HepG2 (cell line): Measurements from ENCODE around the gene MRPL51. TPM values are rescaled to one million over a fixed set of nuclear protein-coding genes. Genes with fewer than 3 reads are reported as not detected.

Source experiments
- ETV5 ChIP-seq: IDR thresholded peaks from 2 replicates; pipeline ENCODE4 v1.6.1; 2018; ENCODE audit warnings: missing biosample characterization, missing genetic modification reagents, inconsistent platforms, borderline replicate concordance
- ETV6 ChIP-seq: sonication (generic); formaldehyde crosslinking; conservative IDR thresholded peaks from 2 replicates; pipeline ENCODE4 v1.4.0; 2020; ENCODE audit warnings: missing genetic modification reagents
- FOXA3 ChIP-seq: IDR thresholded peaks from 2 replicates; pipeline ENCODE4 v1.6.1; 2016; ENCODE audit warnings: missing genetic modification reagents, missing compliant biosample characterization
- GTF3A ChIP-seq: sonication (generic); formaldehyde crosslinking; conservative IDR thresholded peaks from 2 replicates; pipeline ENCODE4 v1.4.0; 2020; ENCODE audit warnings: mild to moderate bottlenecking, missing genetic modification reagents
- HNRNPH1 ChIP-seq: fragments of 200-400 bp; formaldehyde crosslinking; optimal IDR thresholded peaks from 2 replicates; pipeline ENCODE3; 2017; ENCODE audit warnings: mild to moderate bottlenecking, low read depth, low read length
- NONO ChIP-seq, 2 experiments: fragments of 450-650 bp in 1 of 2; sonication (generic) in 1 of 2; formaldehyde crosslinking in 1 of 2; IDR thresholded peaks in 1 of 2; conservative IDR thresholded peaks in 1 of 2; 2 replicates each; pipeline versions ENCODE4 v1.6.1 to v1.8.0; 2017 to 2022; ENCODE audit warnings: mild to moderate bottlenecking in 1 of 2, missing genetic modification reagents in 1 of 2, moderate library complexity in 1 of 2
- NR2F6 ChIP-seq, 2 experiments: IDR thresholded peaks; 2 replicates each; pipeline ENCODE4 v1.6.1; 2016; ENCODE audit warnings: antibody characterized with exemption in 1 of 2, mild to moderate bottlenecking in 1 of 2
- NR3C1 ChIP-seq: sonication (generic); formaldehyde crosslinking; IDR thresholded peaks from 2 replicates; pipeline ENCODE4 v1.4.0; 2020; ENCODE audit warnings: missing genetic modification reagents
- PCBP2 ChIP-seq: fragments of 200-400 bp; formaldehyde crosslinking; optimal IDR thresholded peaks from 2 replicates; pipeline ENCODE3; 2018; ENCODE audit warnings: low read length, low read depth; ENCODE audit not compliant: poor library complexity, severe bottlenecking
- POGZ ChIP-seq: sonication (generic); formaldehyde crosslinking; IDR thresholded peaks from 2 replicates; pipeline ENCODE4 v1.4.0; 2020; ENCODE audit warnings: mild to moderate bottlenecking, missing genetic modification reagents
- POLR2A ChIP-seq, 2 experiments: IDR thresholded peaks; 2 replicates each; pipeline ENCODE4 v1.6.1; 2011; ENCODE audit warnings: low read depth in 2 of 2, low read length in 2 of 2, mild to moderate bottlenecking in 1 of 2, moderate library complexity in 1 of 2; ENCODE audit not compliant: insufficient read depth in 1 of 2
- RBAK ChIP-seq: sonication (generic); formaldehyde crosslinking; IDR thresholded peaks from 2 replicates; pipeline ENCODE4 v1.5.1; 2020; ENCODE audit warnings: mild to moderate bottlenecking, missing genetic modification reagents
- SNAI1 ChIP-seq: sonication (generic); formaldehyde crosslinking; IDR thresholded peaks from 2 replicates; pipeline ENCODE4 v1.5.0; 2020; ENCODE audit warnings: mild to moderate bottlenecking, missing genetic modification reagents, borderline replicate concordance
- STAG1 ChIP-seq: sonication (generic); formaldehyde crosslinking; IDR thresholded peaks from 2 replicates; pipeline ENCODE4 v1.4.0; 2020; ENCODE audit warnings: missing genetic modification reagents
- ZC3H13 ChIP-seq: sonication (generic); formaldehyde crosslinking; IDR thresholded peaks from 2 replicates; pipeline ENCODE4 v1.8.1; 2023; ENCODE audit warnings: mild to moderate bottlenecking, missing genetic modification reagents, moderate library complexity
- ZNF335 ChIP-seq: sonication (generic); formaldehyde crosslinking; IDR thresholded peaks from 2 replicates; pipeline ENCODE4 v1.4.0; 2020; ENCODE audit warnings: missing genetic modification reagents
- ZNF451 ChIP-seq: sonication (generic); formaldehyde crosslinking; IDR thresholded peaks from 2 replicates; pipeline ENCODE4 v1.5.0; 2020; ENCODE audit warnings: mild to moderate bottlenecking, missing genetic modification reagents
- ZNF670 ChIP-seq: sonication (generic); formaldehyde crosslinking; IDR thresholded peaks from 2 replicates; pipeline ENCODE4 v1.8.0; 2022; ENCODE audit warnings: mild to moderate bottlenecking, missing genetic modification reagents, borderline replicate concordance
- polyA plus RNA-seq, 8 experiments: library from polyadenylated mRNA; depleted of rRNA in 3 of 8; stranded (reverse) in 7 of 8; unstranded in 1 of 8; fragments of >200 nt; fragmentation: Illumina TruSeq in 4 of 8; extraction: Trizol in 4 of 8; gene quantifications; 2 replicates each; pipeline versions ENCODE4 v1.2.1 to v1.2.3, GENCODE V29; 2011 to 2016; ENCODE audit warnings: low read depth in 4 of 8, missing spikeins in 1 of 8, mixed read lengths in 1 of 8; ENCODE audit not compliant: insufficient read depth in 1 of 8
- total RNA-seq, 5 experiments: library from RNA; depleted of rRNA; stranded (reverse); fragments of >200 nt; fragmentation: Illumina TruSeq; extraction: Trizol; gene quantifications; 2 replicates each; pipeline ENCODE4 v1.2.3, GENCODE V29; 2016; ENCODE audit warnings: low read depth in 1 of 5
- TF ChIP-seq, protein P1 (sequence below): sonication (generic); formaldehyde crosslinking; IDR thresholded peaks from 2 replicates; pipeline ENCODE4 v1.4.0; 2020; ENCODE audit warnings: missing genetic modification reagents, borderline replicate concordance
- TF ChIP-seq, protein P2 (sequence below): sonication (generic); formaldehyde crosslinking; IDR thresholded peaks from 2 replicates; pipeline ENCODE4 v1.9.0; 2022; ENCODE audit warnings: low read depth, missing genetic modification reagents
- TF ChIP-seq, protein P3 (sequence below): sonication (generic); formaldehyde crosslinking; IDR thresholded peaks from 2 replicates; pipeline ENCODE4 v1.4.0; 2020; ENCODE audit warnings: missing genetic modification reagents, borderline replicate concordance
- TF ChIP-seq, protein P4 (sequence below): sonication (generic); IDR thresholded peaks from 2 replicates; pipeline ENCODE4 v1.6.1; 2016; ENCODE audit warnings: low read depth, borderline replicate concordance

MRPL51 gene
- total and polyA plus RNA-seq, 2 of the 13 experiments (the other 11 are each of a cell fraction or from before 2014, with no cell fraction given), result 64.8 to 278 TPM

DNA sequence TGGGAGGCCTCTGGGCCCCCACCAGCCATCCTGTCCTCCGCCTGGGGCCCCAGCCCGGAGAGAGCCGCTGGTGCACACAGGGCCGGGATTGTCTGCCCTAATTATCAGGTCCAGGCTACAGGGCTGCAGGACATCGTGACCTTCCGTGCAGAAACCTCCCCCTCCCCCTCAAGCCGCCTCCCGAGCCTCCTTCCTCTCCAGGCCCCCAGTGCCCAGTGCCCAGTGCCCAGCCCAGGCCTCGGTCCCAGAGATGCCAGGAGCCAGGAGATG, 40.5 kb upstream of the MRPL51 start (continued):
- TF ChIP-seq, protein P1, sequence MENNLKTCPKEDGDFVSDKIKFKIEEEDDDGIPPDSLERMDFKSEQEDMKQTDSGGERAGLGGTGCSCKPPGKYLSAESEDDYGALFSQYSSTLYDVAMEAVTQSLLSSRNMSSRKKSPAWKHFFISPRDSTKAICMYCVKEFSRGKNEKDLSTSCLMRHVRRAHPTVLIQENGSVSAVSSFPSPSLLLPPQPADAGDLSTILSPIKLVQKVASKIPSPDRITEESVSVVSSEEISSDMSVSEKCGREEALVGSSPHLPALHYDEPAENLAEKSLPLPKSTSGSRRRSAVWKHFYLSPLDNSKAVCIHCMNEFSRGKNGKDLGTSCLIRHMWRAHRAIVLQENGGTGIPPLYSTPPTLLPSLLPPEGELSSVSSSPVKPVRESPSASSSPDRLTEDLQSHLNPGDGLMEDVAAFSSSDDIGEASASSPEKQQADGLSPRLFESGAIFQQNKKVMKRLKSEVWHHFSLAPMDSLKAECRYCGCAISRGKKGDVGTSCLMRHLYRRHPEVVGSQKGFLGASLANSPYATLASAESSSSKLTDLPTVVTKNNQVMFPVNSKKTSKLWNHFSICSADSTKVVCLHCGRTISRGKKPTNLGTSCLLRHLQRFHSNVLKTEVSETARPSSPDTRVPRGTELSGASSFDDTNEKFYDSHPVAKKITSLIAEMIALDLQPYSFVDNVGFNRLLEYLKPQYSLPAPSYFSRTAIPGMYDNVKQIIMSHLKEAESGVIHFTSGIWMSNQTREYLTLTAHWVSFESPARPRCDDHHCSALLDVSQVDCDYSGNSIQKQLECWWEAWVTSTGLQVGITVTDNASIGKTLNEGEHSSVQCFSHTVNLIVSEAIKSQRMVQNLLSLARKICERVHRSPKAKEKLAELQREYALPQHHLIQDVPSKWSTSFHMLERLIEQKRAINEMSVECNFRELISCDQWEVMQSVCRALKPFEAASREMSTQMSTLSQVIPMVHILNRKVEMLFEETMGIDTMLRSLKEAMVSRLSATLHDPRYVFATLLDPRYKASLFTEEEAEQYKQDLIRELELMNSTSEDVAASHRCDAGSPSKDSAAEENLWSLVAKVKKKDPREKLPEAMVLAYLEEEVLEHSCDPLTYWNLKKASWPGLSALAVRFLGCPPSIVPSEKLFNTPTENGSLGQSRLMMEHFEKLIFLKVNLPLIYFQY (CRISPR knock-in tag), result no peak
- no peak for TF ChIP-seq ETV5 (CRISPR knock-in tag)
- no peak for TF ChIP-seq STAG1 (CRISPR knock-in tag)
- TF ChIP-seq SNAI1 (CRISPR knock-in tag), result no peak; the same call in 1 of the 2 replicates
- TF ChIP-seq ZNF451, result peak; percentile 69; the same call in 1 of the 2 replicates
- TF ChIP-seq NR3C1, result no peak
- no peak for TF ChIP-seq ZNF335 (CRISPR knock-in tag)
- TF ChIP-seq FOXA3, result no peak
- no peak for TF ChIP-seq ZNF670 (CRISPR knock-in tag)
- TF ChIP-seq, protein P2, sequence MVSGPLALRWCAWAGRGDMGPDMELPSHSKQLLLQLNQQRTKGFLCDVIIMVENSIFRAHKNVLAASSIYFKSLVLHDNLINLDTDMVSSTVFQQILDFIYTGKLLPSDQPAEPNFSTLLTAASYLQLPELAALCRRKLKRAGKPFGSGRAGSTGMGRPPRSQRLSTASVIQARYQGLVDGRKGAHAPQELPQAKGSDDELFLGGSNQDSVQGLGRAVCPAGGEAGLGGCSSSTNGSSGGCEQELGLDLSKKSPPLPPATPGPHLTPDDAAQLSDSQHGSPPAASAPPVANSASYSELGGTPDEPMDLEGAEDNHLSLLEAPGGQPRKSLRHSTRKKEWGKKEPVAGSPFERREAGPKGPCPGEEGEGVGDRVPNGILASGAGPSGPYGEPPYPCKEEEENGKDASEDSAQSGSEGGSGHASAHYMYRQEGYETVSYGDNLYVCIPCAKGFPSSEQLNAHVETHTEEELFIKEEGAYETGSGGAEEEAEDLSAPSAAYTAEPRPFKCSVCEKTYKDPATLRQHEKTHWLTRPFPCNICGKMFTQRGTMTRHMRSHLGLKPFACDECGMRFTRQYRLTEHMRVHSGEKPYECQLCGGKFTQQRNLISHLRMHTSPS (CRISPR knock-in tag), result peak; percentile 97
- TF ChIP-seq, protein P3, sequence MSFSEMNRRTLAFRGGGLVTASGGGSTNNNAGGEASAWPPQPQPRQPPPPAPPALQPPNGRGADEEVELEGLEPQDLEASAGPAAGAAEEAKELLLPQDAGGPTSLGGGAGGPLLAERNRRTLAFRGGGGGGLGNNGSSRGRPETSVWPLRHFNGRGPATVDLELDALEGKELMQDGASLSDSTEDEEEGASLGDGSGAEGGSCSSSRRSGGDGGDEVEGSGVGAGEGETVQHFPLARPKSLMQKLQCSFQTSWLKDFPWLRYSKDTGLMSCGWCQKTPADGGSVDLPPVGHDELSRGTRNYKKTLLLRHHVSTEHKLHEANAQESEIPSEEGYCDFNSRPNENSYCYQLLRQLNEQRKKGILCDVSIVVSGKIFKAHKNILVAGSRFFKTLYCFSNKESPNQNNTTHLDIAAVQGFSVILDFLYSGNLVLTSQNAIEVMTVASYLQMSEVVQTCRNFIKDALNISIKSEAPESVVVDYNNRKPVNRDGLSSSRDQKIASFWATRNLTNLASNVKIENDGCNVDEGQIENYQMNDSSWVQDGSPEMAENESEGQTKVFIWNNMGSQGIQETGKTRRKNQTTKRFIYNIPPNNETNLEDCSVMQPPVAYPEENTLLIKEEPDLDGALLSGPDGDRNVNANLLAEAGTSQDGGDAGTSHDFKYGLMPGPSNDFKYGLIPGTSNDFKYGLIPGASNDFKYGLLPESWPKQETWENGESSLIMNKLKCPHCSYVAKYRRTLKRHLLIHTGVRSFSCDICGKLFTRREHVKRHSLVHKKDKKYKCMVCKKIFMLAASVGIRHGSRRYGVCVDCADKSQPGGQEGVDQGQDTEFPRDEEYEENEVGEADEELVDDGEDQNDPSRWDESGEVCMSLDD (CRISPR knock-in tag), result no peak
- no peak; a peak in 1 of 4 replicates for TF ChIP-seq POLR2A (IDR thresholded peaks at IDR 0.05; ENCODE audit: insufficient read depth in 1 of 2, low read depth in 2 of 2, low read length in 2 of 2)
- no peak for TF ChIP-seq NR2F6 (IDR thresholded peaks at IDR 0.05)
- TF ChIP-seq NR2F6 (CRISPR knock-in tag; IDR thresholded peaks at IDR 0.05), result no peak
- TF ChIP-seq GTF3A (CRISPR knock-in tag), result no peak; the same call in 1 of the 2 replicates
- TF ChIP-seq ETV6 (CRISPR knock-in tag), result no peak
- TF ChIP-seq ZC3H13 (CRISPR knock-in tag), result peak; percentile 13; the same call in 1 of the 2 replicates
- TF ChIP-seq, protein P4, sequence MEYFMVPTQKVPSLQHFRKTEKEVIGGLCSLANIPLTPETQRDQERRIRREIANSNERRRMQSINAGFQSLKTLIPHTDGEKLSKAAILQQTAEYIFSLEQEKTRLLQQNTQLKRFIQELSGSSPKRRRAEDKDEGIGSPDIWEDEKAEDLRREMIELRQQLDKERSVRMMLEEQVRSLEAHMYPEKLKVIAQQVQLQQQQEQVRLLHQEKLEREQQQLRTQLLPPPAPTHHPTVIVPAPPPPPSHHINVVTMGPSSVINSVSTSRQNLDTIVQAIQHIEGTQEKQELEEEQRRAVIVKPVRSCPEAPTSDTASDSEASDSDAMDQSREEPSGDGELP, result no peak
- peak; percentile 10 for TF ChIP-seq PCBP2
- no peak; the same call in 1 of the 2 replicates for TF ChIP-seq POGZ (CRISPR knock-in tag)
- TF ChIP-seq HNRNPH1, result no peak
- TF ChIP-seq RBAK (CRISPR knock-in tag), result no peak
- TF ChIP-seq NONO (IDR thresholded peaks at IDR 0.05), result no peak
- TF ChIP-seq NONO (CRISPR knock-in tag; conservative IDR thresholded peaks at IDR 0.05), result 0 out of 2 replicates have a peak, but pooled peaks have one; percentile 18
